Mesenchymal stem cell (in vitro differentiated cells and primary cell): ENCODE measurements around the gene G2E3.

Experiments
- DNase-seq: peaks from one replicate; pipeline ENCODE4 v3.0.0-alpha.2; 2013
- H2AFZ ChIP-seq: one replicate; pipeline ENCODE4 v1.6.1; 2013; ENCODE audit warnings: low read depth, mild to moderate bottlenecking, control low read depth, inconsistent platforms, low read length, moderate library complexity
- H2AK5ac ChIP-seq: 2 replicates; pipeline ENCODE4 v1.6.1; 2013; ENCODE audit warnings: low read length, moderate library complexity, mild to moderate bottlenecking, inconsistent platforms; ENCODE audit not compliant: severe bottlenecking
- H2BK120ac ChIP-seq: one replicate; pipeline ENCODE4 v1.6.1; 2013; ENCODE audit warnings: low read depth, mild to moderate bottlenecking, inconsistent platforms, low read length, moderate library complexity
- H2BK12ac ChIP-seq, 2 experiments: one replicate each; pipeline ENCODE4 v1.6.1; 2013; ENCODE audit warnings: inconsistent platforms in 2 of 2, low read length in 2 of 2, mild to moderate bottlenecking in 2 of 2, moderate library complexity in 2 of 2, control low read depth in 1 of 2
- H2BK15ac ChIP-seq: one replicate; pipeline ENCODE4 v1.6.1; 2013; ENCODE audit warnings: mild to moderate bottlenecking, low read depth, inconsistent platforms; ENCODE audit not compliant: poor library complexity, severe bottlenecking
- H2BK5ac ChIP-seq: 2 replicates; pipeline ENCODE4 v1.6.1; 2013; ENCODE audit warnings: low read depth, mild to moderate bottlenecking, low read length, control low read depth, inconsistent platforms; ENCODE audit not compliant: poor library complexity, severe bottlenecking
- H3K14ac ChIP-seq, 2 experiments: one replicate each; pipeline ENCODE4 v1.6.1; 2013; ENCODE audit warnings: inconsistent platforms in 2 of 2, low read length in 2 of 2, control low read depth in 1 of 2, mild to moderate bottlenecking in 1 of 2, moderate library complexity in 1 of 2
- H3K18ac ChIP-seq, 2 experiments: one replicate each; pipeline ENCODE4 v1.6.1; 2013; ENCODE audit warnings: inconsistent platforms in 2 of 2, low read length in 2 of 2, control low read depth in 1 of 2, low read depth in 1 of 2, mild to moderate bottlenecking in 1 of 2
- H3K23ac ChIP-seq, 2 experiments: one replicate each; pipeline ENCODE4 v1.6.1; 2013; ENCODE audit warnings: inconsistent platforms in 2 of 2, low read length in 2 of 2, mild to moderate bottlenecking in 2 of 2, moderate library complexity in 2 of 2, control low read depth in 1 of 2
- H3K27ac ChIP-seq: 2 replicates; pipeline ENCODE4 v1.5.1; 2013; ENCODE audit warnings: mild to moderate bottlenecking, moderate library complexity, low read length, control low read depth, inconsistent platforms; ENCODE audit not compliant: poor library complexity, severe bottlenecking
- H3K27me3 ChIP-seq, 2 experiments: 2 replicates each; pipeline versions ENCODE4 v1.6.1 to v1.7.0; 2013; ENCODE audit warnings: low read length in 2 of 2, mild to moderate bottlenecking in 2 of 2, moderate library complexity in 2 of 2, control low read depth in 1 of 2, inconsistent platforms in 1 of 2; ENCODE audit not compliant: control insufficient read depth in 1 of 2, insufficient read depth in 1 of 2
- H3K36me3 ChIP-seq, 2 experiments: 2 replicates each; pipeline versions ENCODE4 v1.6.1 to v1.7.0; 2013; ENCODE audit warnings: low read length in 2 of 2, control low read depth in 1 of 2, inconsistent platforms in 1 of 2, low read depth in 1 of 2, mild to moderate bottlenecking in 1 of 2; ENCODE audit not compliant: insufficient read depth in 2 of 2, control insufficient read depth in 1 of 2
- H3K4ac ChIP-seq, 2 experiments: one replicate each; pipeline ENCODE4 v1.6.1; 2013; ENCODE audit warnings: inconsistent platforms in 2 of 2, low read length in 2 of 2, mild to moderate bottlenecking in 2 of 2, moderate library complexity in 2 of 2, control low read depth in 1 of 2, low read depth in 1 of 2
- H3K4me1 ChIP-seq: 2 replicates; pipeline ENCODE4 v1.6.1; 2013; ENCODE audit warnings: low read depth, low read length, control low read depth; ENCODE audit not compliant: control insufficient read depth, insufficient read depth
- H3K4me2 ChIP-seq: 2 replicates; pipeline ENCODE4 v1.6.1; 2013; ENCODE audit warnings: low read length, mild to moderate bottlenecking, inconsistent platforms; ENCODE audit not compliant: poor library complexity, severe bottlenecking
- H3K4me3 ChIP-seq, 2 experiments: 2 replicates each; pipeline versions ENCODE4 v1.5.1 to v1.7.0; 2013; ENCODE audit warnings: low read length in 2 of 2, mild to moderate bottlenecking in 2 of 2, control low read depth in 1 of 2, low read depth in 1 of 2; ENCODE audit not compliant: insufficient read depth in 1 of 2
- H3K79me1 ChIP-seq: replicated peaks from 2 replicates; pipeline ENCODE4 v1.6.1; 2013; ENCODE audit warnings: mild to moderate bottlenecking, control low read depth, low read length, inconsistent platforms; ENCODE audit not compliant: poor library complexity, severe bottlenecking
- H3K9ac ChIP-seq: 2 replicates; pipeline ENCODE4 v1.7.0; 2013; ENCODE audit warnings: mild to moderate bottlenecking, low read length, moderate library complexity
- H3K9me3 ChIP-seq: 2 replicates; pipeline ENCODE4 v1.7.0; 2013; ENCODE audit warnings: mild to moderate bottlenecking, low read length; ENCODE audit not compliant: control insufficient read depth
- H4K8ac ChIP-seq: one replicate; pipeline ENCODE4 v1.6.1; 2013; ENCODE audit warnings: inconsistent platforms, mild to moderate bottlenecking, low read length, moderate library complexity
- H4K91ac ChIP-seq: one replicate; pipeline ENCODE4 v1.6.1; 2013; ENCODE audit warnings: mild to moderate bottlenecking, low read length, inconsistent platforms
- WGBS: methylation state at CpG from one replicate; pipeline ENCODE4 v1.1.7; 2013; ENCODE audit warnings: mixed read lengths; 5-methylcytosine and 5-hydroxymethylcytosine counted together

G2E3 gene

DNA sequence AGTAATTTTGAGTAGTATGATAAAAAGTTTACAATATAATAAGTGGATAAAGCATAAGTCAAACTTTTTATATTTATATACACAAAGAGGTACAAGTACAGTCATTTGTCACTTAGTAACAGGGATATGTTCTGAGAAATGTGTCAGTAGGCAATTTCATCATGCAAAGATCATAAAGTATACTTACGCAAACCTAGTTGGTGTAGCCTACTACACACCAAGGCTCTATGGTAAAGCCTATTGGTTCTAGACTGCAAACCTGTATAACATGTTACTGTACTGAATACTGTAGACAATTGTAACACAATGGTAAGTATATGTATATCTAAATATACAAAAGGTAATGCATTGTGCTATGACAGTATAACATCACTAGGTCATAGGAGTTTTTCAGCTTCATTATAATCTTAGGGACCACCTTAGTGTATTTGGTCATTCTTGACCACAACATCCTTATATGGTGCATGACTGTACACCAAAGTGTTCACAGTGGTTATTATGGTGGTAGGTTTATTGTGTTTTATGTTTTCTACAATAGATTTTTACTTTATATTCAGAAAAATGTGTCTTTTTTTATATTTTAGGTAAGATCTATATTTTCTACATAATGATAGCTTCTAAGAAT lies 48.3 kb downstream of the G2E3 start:
- Histone ChIP-seq H3K4me1 (peaks cover 1% of the 10 kb centered on the region), H3K4me3 (no peak overlapping the region), H2BK12ac (no peak overlapping the region), H3K79me1 (peaks cover 12% of the 10 kb centered on the region), H2AFZ (no peak overlapping the region), H3K18ac (no peak overlapping the region), H3K9me3 (no peaks in the 10 kb centered on the region), H4K8ac (no peak overlapping the region), H3K9ac (no peak overlapping the region), H3K4ac (no peak overlapping the region), H3K27ac (no peak overlapping the region), H3K14ac (no peak overlapping the region), H3K4me2 (no peak overlapping the region), H2AK5ac (no peak overlapping the region), H3K27me3 (no peaks in the 10 kb centered on the region), H4K91ac (no peak overlapping the region), H3K23ac (no peak overlapping the region), H3K36me3 (peaks cover 14 to 58% of the 10 kb centered on the region in 2 experiments), H2BK120ac (no peak overlapping the region), H2BK15ac (no peak overlapping the region), H2BK5ac (no peak overlapping the region)
- 100% methylated on average over 1 of the region's 1 CpG for WGBS
- peak; percentile 17 for DNase-seq

DNA sequence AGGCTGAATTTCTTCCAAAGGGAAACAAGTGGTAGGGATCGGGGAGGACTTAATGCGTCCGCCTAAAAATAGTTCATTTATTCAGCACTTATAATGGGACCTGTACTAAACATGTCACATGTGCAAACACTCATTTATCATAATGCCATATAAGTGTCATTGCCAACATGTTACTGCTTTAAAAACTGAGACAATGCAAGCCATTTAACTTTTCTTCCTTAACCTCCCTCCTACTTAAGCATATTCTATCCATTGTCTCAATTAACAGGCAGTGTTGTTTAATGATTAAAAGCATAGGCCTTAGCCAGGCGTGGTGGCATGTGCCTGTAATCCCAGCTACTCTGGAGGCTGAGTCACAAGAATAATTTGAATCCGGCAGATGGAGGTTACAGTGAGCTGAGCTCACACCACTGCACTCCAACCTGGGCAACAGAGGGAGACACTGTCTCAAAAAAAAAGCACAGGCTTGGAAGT lies 49.6 kb downstream of the G2E3 start:
- no peak overlapping the region for H2BK120ac ChIP-seq
- no peak overlapping the region for H2AK5ac ChIP-seq
- H3K4me2 ChIP-seq, result no peak overlapping the region
- H3K23ac ChIP-seq, result no peak overlapping the region
- H2AFZ ChIP-seq, result no peak overlapping the region
- H3K9me3 ChIP-seq, result no peaks in the 10 kb centered on the region
- H3K36me3 ChIP-seq, result peaks cover 5 to 51% of the 10 kb centered on the region in 2 experiments
- no peak overlapping the region for H3K9ac ChIP-seq
- peaks cover 1% of the 10 kb centered on the region for H3K4me1 ChIP-seq
- H4K8ac ChIP-seq, result no peak overlapping the region
- WGBS, result 75% methylated on average over 5 of the region's 5 CpGs
- H3K14ac ChIP-seq, result no peak overlapping the region
- H2BK15ac ChIP-seq, result no peak overlapping the region
- no peak overlapping the region for H2BK5ac ChIP-seq
- no peak overlapping the region for H3K4ac ChIP-seq
- DNase-seq, result peak; percentile 38
- H2BK12ac ChIP-seq, result no peak overlapping the region
- no peak overlapping the region for H3K18ac ChIP-seq
- H3K27ac ChIP-seq, result peak overlapping the region; percentile 34
- H3K4me3 ChIP-seq, result no peak overlapping the region
- H3K27me3 ChIP-seq, result no peaks in the 10 kb centered on the region
- H3K79me1 ChIP-seq, result peaks cover 9% of the 10 kb centered on the region
- no peak overlapping the region for H4K91ac ChIP-seq

DNA sequence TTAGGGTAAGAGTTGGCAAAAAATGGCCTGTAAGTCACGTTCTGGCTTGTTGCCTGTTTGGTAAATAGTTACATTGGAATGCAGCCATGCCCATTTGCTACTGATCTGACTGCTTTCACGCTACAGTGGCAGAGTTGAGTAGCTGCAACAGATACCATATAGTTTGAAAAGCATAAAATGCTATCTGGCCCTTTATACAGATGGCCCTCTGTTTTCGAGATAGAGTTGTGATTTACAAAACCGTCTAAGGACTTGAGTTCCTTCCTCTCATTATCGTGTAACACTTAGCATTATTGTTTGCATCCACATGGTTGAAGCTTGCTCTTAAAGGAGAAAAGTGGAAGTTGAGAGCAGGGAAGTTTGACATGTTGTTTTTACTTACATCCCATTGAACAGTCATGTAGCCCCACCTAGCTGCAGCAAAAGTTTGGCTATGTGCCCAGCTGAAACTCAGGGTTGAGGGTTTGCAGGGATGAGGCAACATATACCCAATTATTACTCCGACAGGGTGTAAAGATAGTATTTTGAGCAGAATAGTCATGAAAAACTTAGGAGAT lies 51.9 kb downstream of the G2E3 start:
- H2BK5ac ChIP-seq, result no peak overlapping the region

DNA sequence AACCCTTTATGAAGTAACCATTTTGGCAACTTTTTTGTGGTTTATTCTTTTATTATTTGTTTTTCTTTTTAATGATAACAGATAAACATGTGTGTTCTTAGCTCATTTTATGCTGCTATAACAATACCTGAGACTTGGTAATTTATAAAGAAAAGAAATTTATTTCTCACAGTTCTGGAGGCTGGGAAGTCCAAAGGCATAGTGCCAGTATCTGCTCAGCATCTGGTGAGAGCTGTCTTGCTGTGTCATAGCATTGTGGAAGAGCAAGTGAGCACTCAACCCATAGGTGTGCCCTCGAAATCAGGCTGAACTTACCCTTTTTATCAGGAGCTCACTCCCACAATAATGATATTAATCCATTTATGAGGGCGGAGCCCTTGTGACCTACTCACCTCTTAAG lies 55.2 kb downstream of the G2E3 start:
- H3K4ac ChIP-seq, result no peak overlapping the region
- H2BK15ac ChIP-seq, result no peak overlapping the region
- H3K4me1 ChIP-seq, result peaks cover 1% of the 10 kb centered on the region

More for the DNA sequence above, 51.9 kb downstream of the G2E3 start:
- DNase-seq, result peak; percentile 70
- WGBS, result 96% methylated on average over 6 of the region's 6 CpGs
- Histone ChIP-seq H2BK120ac (no peak overlapping the region), H3K36me3 (peaks cover 0 to 43% of the 10 kb centered on the region in 2 experiments), H4K91ac (no peak overlapping the region), H3K14ac (no peak overlapping the region), H3K23ac (no peak overlapping the region), H3K9ac (no peak overlapping the region), H3K18ac (no peak overlapping the region), H3K9me3 (no peaks in the 10 kb centered on the region), H3K27ac (peak overlapping the region; percentile 22), H2BK15ac (no peak overlapping the region), H3K79me1 (peaks cover 4% of the 10 kb centered on the region), H4K8ac (no peak overlapping the region), H3K4me3 (no peak overlapping the region), H2BK12ac (no peak overlapping the region), H3K27me3 (no peaks in the 10 kb centered on the region), H3K4ac (no peak overlapping the region), H2AK5ac (no peak overlapping the region), H3K4me2 (no peak overlapping the region), H3K4me1 (peaks cover 1% of the 10 kb centered on the region), H2AFZ (no peak overlapping the region)

More for the DNA sequence above, 55.2 kb downstream of the G2E3 start:
- Histone ChIP-seq H2BK12ac (no peak overlapping the region), H2AFZ (no peak overlapping the region), H3K4me2 (no peak overlapping the region), H2AK5ac (no peak overlapping the region), H2BK120ac (no peak overlapping the region), H3K79me1 (peaks cover 4% of the 10 kb centered on the region), H3K36me3 (peaks cover 0 to 37% of the 10 kb centered on the region in 2 experiments), H3K9ac (no peak overlapping the region), H3K14ac (no peak overlapping the region), H3K23ac (no peak overlapping the region), H4K91ac (no peak overlapping the region), H3K27ac (no peak overlapping the region), H3K27me3 (no peaks in the 10 kb centered on the region), H3K4me3 (no peak overlapping the region), H4K8ac (no peak overlapping the region), H3K18ac (no peak overlapping the region), H3K9me3 (no peaks in the 10 kb centered on the region), H2BK5ac (no peak overlapping the region)
- no peak for DNase-seq
- 97% methylated on average over 2 of the region's 2 CpGs for WGBS
